GM19467 (cell line): ENCODE results near the gene DCDC1.

Experiments
- ATAC-seq: cut with Tn5 transposase; IDR thresholded peaks from one replicate; pipeline ENCODE4 v1.9.1; 2021; ENCODE audit warnings: mild to moderate bottlenecking, moderate library complexity; ENCODE audit not compliant: unreplicated experiment

The DCDC1 gene

DNA sequence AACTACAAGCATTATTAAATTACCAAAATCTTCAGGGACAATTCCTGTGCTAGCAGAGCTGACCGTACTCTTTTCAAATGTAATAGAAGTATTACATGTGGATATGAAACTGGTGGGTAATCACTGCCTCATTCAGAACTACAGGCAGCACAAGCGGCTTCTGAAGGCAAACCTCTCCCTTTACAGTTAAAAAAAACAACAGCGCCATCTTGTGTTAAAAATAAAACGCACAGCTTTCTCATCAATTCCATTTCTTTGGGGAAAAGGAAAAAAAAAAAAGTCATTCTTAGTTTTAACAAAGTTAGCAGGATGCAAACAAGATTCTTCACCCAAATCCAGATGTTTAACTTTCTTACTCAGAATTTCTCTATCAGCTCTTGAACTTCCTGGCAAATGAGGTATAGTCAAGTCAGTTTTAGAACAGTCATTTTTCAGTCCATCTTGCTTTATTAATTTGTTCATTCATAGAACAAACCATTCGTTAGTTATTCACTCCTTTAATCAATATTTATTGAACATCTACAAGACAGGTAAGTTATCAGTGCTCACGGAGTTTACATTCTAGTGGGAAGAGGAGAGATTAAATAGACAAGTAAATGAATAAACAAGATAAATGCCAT lies 451.6 kb downstream of the DCDC1 start:
- peak; percentile 62 for ATAC-seq

DNA sequence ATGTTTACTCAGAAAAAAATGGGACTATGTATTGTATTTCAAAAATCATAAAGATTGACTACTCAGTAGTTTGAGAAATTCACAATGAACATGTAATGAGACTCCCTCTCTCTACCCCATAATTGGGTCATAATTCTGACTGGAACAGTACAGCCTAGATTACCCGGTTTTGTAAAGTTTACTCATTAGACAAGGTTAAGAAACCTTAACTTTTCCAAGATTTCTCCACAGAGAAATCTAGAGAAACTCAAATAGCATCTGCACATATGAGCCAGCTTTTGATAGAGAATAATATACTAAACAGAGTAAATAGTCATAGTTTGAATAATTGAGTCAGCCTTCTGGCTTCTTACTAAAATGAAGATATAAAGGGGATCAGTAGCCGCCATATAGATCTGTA lies 452.3 kb downstream of the DCDC1 start:
- no peak for ATAC-seq

DNA sequence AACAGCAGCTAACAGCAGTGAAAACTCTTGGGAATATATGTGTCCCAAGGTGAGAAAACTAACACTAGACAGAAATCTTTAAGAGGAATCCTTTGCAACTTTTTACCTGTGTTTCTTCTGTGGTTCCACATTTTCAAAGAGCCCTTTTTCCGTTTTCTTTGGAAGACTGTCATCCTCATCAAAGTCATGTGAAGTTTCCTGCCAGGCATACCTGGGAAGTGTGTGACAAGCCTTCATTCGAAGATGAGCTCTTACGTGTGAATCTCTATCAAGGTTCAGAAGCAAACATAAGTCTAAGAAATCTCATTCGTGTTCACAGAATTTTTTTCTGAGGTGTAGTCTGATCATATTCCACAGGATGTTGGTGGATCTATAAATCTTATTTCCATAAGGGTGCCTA lies 452.8 kb downstream of the DCDC1 start:
- ATAC-seq, result no peak

DNA sequence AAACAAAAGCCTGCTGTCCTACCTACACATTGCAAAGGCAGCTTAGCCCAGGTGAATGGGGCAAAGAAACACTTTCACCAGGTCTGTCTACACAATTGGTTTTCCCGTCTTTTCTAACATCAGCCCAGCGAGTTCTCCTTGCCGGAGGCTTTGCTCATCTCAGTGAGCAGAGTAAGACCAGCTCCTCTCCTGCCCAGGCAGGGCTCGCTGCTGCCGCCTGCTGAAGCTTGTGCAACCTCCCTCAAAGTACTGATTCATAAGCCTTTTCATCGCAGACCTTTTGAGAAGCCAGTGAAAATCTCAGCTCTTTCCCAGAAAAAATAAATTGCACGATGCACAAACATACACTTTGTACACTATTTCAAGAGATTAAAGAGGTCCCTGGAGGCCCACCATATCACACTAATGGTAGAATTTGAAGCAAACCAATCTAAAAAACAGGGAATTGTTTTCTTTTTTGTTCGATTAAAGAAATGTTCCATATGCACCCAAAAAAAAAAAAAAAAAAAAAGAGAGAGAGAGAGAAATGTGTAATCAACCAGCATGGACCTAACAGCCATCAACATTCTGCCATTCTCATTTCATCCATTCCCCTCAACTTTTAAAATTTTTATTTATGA lies 455.3 kb downstream of the DCDC1 start:
- ATAC-seq, result no peak

DNA sequence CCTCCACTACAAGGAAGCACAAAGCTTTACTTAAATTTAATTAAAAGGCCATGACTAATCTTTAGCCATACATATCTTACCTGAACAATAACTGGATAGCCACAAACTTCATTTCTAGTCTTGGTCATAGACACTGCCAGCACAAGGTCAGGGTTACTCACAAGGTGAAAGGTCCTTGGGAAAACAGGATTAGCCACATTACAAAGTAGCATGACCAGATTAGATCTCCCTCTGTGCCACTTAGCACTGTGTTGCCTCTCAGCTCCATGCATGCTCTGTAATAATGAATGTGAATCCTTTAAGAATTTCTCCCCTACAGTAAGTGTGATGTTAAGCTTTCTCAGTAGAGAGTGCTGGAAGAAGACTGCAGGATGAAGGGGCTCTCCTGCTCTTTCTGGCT lies 458.3 kb downstream of the DCDC1 start:
- ATAC-seq, result no peak

DNA sequence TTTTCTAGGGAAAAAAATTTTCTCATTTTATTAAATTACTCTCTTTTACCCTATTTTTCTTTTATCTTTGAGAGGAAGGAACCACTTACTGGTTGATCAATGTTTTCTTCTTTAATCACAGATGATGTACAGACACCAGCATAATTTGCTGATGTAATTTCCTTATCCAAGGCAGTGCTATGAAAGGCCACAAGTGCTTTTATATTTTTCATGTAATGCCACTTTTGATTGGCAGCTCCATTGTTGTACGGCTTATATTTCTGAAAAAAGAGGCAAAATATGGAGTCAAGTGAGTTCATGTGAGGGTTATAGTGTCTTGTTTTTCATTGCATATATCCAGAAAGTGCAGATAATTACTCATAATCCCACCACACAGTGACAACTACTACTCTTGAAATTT lies 460.7 kb downstream of the DCDC1 start:
- ATAC-seq, result no peak

DNA sequence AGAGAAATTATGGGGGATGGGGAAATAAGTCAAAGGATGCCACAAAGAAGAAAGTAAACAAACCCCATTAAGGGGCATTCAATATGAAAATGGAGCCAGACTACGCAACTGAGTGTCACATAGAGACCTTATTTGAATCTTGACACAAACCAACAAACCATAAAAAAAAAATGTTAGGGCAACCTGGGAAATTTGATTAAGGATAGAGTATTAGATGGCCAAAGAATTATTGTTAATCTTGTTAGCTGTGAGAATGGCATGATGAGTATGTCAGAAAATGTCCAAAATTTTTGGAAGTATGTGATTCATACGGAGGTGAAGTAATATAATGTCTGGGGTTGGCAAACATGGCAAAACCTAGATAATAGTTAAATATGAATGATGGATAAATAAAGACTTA lies 461.3 kb downstream of the DCDC1 start:
- no peak for ATAC-seq

DNA sequence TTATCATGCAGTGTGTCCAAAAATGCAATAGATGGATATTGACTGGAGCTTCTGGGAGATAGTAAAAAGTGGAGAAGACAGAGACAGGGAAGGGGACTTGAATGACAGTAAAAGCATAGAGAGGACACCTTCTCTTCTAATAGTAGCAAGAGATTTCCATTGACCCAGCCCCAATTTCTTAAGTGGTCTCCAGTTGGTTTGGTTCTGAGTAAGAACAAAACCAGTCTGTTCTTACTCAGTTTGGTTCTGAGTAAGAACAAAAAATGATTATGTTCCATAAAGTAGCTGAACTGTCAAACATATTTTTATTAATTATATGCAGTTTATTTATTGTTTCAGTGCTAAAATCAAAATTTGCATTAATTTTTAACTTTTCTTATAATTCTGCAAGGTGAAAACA lies 466.6 kb downstream of the DCDC1 start:
- no peak for ATAC-seq

DNA sequence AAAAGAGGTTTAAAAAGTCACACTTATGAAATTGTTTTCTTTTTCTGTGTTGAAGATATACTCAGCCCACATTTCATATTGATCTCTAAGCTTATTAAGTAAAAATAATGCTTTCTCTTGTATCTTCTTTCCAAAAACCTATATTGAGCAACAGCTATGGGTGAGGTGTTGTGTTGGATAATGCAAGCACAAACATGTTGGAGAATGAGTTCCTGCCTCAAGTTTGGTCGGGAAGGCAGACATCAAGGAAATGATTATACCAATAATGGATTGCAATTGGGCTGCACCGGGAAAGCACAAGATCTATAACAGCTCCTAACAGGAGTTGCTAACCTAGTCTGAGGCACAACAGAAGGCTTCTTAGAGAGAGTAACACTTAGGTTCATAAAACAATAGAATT lies 474.5 kb downstream of the DCDC1 start:
- no peak for ATAC-seq

DNA sequence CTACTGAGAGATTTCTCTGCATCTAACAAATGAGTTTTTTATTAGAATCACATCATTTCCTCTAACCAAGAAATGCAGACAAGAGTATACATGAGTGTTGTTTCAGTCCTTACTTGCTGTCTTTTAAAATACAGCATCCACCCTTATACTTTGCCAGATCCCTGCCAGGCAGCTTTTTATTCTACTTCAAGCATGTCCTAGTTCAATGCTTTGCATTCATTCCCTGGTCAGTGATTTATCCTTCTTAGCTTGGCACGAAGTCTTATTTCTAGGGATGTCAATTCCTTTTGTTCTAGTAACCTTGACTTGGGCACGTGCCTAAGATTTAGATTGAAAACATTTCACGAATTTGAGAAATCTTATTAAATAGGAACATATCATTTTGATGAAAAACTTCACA lies 476.2 kb downstream of the DCDC1 start:
- ATAC-seq, result no peak

DNA sequence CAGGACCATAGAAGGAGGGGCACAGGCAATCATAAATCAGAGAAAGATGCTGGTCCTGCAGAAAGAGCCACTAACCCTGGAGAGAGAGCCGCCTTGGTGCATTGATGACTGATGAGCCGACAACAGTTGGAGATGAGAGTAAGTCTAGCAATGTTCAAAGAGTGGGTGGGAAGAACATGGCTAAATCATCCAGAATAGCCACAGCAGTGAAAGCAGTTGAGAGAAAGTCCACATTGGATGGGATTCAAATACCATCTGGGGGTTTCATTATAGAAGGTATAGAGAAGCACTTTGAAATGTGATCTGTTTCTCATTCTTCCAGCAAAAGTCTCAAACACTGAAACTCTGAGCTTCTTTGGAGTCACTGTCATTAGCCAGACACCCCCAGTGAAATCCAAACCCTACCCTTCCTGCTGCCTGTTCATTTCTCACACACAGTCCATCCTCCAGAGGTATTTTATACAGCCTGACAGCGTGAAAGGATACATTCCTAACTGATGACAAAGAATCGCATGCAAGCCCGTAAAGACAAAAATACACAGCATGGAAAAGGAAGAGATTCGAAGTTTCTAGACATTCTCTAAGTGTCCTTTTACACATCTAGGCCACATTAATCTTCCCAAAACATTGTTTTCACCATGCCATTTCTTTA lies 480.3 kb downstream of the DCDC1 start:
- ATAC-seq, result no peak

DNA sequence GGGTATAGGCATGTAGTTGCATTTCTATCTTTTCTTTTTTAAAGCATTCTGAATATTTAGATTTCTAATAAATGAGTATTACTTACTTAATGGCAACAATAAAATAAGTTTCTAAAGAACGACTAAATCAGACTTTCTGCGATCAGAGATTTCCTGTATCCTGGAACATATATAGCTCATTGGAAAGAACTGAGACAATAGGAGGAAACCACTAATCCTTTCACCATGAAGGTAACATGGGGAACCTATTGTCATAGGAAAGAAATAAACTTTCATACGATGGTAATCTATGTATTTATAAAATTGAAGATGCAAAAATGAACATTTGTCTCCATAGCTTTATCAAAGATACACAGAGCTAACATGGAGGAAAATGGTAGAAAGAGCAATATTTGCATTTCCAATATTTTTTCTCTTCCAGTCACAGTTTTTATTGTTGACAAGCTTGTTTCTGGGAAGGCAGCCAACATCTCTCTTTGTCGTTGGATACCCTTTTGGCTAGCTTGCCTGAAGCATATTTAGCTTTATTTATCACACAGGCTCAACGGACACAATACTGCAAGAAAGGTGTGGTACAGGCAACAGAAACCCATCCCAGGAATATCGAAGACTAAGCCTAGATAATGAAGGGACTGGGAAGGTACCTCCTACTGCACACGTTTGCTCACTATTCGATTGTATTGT lies 490.1 kb downstream of the DCDC1 start:
- no peak for ATAC-seq

DNA sequence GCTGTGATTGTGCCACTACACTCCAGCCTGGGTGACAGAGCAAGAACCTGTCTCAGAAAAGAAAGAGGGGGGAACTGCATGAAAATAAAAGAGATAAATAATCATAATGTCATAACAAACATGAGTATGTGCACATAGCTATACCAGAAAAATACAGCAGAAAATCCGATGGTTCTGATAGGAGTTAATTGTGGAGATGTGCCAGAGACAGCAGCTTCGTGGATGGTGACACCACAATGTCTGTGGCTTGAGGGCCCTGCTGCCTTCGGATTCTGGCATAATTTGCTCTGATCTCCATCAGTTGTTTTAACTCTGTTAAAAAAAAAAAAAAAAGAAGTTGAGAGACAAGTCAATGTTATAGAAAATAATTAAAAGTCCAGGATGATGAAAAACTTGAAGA lies 491.1 kb downstream of the DCDC1 start:
- no peak for ATAC-seq

DNA sequence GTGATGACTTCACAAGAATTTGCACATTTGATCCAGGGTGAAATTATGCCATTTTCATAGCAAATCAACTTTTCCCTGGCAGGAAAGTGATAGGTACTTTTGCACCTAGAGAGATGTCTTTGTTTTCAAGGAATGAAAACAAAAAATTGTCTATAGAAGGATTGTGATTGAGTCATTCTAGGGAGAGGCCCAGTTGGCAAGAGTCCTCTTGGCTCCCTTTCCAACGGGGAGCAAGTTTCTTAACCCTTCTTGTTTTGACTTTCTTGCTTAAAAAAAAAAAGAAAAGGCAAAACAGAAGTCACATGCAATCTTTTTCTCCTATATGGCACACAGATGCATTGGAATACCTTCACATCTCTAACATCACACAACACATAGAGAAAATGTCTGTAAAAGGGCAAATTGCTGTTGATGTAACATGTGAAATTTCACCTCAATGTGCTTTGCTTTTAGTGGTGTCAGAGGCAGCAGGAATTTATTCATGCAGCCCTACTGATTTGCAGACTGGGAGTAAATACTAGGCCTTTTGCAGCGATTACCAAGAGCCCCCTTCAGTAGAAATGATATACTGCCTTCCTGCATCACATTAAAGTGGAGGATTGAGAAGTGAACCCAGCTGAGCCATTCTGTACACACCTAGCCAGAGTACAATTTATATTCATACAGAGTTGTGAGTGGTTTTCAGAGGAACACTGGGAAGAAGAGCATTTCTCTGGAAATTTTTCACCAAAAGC lies 492.7 kb downstream of the DCDC1 start:
- ATAC-seq, result no peak

DNA sequence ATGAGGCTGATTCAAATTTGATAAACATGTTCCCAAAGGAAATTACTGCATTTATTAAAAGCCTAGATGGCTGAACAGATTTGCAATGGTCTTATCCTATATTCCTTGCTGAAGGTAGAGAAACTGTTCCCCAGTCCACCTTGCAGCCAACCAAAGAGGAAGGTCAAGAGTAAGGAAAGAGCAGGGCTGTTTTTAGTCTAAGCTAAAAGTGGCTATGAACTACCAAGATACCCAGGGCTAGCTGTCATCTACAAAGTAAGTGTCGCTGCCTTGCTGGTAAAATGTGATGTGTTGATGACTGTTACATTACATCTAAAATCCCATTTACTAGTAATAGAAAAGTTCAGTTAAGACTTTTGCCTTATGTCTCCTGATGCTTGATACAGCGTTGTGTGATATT lies 493.3 kb downstream of the DCDC1 start:
- no peak for ATAC-seq

DNA sequence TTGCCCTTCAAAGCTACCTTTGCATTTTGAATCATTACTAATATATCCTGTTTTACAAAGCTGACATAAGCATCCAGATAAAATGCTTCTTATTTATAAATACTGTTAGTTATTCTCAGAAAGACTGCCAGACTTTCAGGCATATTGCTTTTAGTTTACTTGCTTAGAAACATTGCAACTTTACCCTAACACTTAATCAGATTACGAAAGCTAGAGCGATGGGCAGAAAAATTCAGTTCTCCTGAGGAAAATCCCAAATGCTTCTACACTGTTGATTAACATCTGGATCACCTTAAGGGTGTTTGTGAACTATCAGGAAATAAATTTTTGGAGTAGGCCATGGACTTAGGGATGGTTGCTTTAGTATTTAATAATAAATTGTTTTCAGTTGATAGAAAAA lies 493.7 kb downstream of the DCDC1 start:
- no peak for ATAC-seq

DNA sequence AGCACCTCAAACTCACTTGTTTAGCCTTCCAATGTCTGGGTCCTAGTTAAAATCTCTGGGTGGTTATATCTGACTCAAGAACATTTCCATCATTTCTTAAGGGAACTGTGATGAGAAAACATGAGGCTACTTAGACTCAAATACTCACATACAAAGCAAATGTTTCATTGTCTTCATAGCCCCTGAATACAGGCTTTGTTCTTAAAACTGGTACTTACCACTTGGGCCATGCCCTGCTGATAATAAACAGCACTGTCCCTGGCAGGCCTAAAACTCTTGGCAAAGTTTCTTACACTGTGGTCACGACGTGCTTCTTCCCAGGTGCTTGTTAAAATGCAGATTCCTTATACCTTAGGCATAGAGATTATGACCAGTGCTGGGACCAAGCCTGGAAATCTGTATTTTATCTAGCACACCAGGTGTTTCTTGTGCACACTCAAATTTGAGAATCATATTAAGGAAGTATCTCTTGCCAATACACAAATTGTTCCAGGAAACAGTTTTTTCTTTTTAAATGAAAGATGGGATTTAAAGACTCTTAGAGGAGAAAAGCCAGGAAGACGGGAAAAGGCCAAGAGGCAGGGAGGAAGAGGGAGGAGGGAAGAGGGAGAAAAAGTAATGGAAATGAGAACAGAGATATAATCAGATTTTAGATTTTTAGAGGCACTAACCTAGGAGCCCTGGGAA lies 495.5 kb downstream of the DCDC1 start:
- ATAC-seq, result no peak

DNA sequence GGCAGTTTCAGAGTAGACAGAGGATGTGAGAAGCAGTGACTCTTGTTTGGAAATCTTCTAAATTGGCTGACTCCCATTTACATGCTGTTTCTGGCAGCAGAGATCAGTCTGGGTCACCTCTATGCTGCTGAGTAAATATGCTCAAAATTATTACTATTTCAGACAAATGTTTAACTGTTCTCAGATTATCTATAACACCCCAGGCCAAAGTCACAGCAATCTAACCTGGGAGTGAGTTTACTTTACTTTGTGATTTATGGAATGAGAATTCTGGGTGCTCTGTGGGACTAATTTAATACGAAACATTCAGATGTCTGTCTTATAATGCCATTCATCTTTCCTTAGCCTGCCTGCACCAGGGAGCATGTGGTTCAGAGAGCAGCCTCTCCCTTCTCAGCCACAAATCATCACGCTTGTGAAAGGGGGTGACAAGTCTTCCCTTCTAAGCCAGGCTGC lies 500.9 kb downstream of the DCDC1 start:
- ATAC-seq, result no peak

DNA sequence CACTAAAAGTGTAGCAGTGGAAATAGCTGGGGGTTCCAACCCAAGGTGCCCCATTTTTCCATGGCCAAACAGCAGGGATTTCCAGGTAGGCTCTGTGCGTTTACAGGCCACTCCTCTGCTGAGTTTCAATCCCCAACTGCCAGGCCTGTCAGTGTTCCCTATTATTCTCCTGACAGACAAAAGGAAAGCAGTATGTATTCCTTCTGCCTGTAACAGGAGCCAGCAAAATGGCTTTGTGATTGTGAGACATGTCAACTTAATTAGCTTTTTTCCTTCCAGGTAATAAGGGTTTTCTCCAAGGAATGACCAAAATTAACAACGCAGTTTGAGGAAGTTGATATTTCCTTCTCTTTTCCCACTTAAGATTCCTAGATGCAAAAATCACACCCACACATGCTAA lies 506.3 kb downstream of the DCDC1 start:
- ATAC-seq, result no peak

DNA sequence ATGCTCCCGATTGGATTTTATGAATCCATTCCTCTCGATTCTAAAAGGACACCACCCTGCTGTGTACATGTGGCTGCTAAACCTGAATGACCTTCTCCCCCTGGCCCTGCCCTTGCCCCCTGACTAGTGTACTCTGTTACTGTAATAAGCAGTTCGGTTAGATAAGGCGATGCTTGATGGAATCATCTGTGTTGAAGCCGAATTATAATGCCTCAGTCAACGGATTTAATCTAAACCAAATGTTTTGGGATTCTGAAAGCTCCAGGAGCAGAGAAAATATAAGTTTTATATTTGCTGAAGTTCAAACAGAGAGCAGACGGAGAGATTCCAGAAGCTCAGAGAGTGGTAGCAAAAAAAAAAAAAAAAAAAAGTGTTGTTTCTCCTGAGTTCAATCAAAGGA lies 508.0 kb downstream of the DCDC1 start:
- ATAC-seq, result no peak

DNA sequence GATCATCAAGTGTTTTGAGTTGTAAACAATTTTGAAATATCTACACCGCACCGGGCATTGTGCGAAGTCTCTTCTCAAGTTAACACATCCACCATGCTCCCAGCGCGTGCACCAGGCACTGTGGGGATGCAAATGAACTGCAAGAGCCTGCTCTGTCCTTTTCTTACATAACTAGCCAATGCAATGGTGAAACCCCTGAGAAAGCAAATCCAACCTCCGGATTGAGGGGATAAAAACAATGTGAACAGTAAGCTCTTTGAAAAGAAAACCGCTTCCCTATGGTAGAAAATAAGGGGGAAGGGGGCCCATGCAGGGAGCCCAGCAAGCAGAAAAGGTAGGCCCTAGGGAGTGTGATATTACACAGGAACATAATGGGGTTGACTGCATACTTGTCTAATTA lies 508.5 kb downstream of the DCDC1 start:
- no peak for ATAC-seq
